ENCODE measurements around the gene CFAP54. TPM values are rescaled to one million over a fixed set of nuclear protein-coding genes. Genes with fewer than 3 reads are reported as not detected.

CFAP54 gene
- total and polyA plus RNA-seq, 2 of the 4 experiments (the other 2 are of a cell fraction) = 0.18 to 0.41 TPM

- Histone ChIP-seq H3K27ac (ENCODE audit: insufficient read depth, low read length) (peak overlapping the region; percentile 56; the same call in 1 of the 2 replicates), H3K18ac (ENCODE audit: low read depth, low read length) (peak overlapping the region; percentile 19; the same call in 1 of the 2 replicates), H3K79me1 (ENCODE audit: low read depth in 1 of 2, low read length in 2 of 2) (no peaks in the 10 kb centered on the region), H2BK5ac (ENCODE audit: low read depth, low read length, poor library complexity, severe bottlenecking) (peak overlapping the region; percentile 7), H3K27me3 (ENCODE audit: control insufficient read depth, insufficient read depth, low read length) (no peaks in the 10 kb centered on the region), H3K4me2 (ENCODE audit: low read depth, low read length) (no peak overlapping the region), H3K4me3 (ENCODE audit: insufficient read depth, low read depth, low read length) (no peak overlapping the region), H2BK15ac (ENCODE audit: low read depth, low read length) (peak overlapping the region; percentile 74; the same call in 2 of the 3 replicates), H2AK9ac (replicated peaks; ENCODE audit: low read depth, low read length, poor library complexity) (peak overlapping the region; percentile 10), H3K4me1 (ENCODE audit: control insufficient read depth, insufficient read depth, low read length) (peaks cover 11% of the 10 kb centered on the region), H3K9me3 (ENCODE audit: control insufficient read depth, insufficient read depth, low read length) (no peaks in the 10 kb centered on the region), H3K9me1 (ENCODE audit: insufficient read depth, low read length) (peaks cover 12% of the 10 kb centered on the region), H3K36me3 (ENCODE audit: control insufficient read depth, insufficient read depth, low read length) (no peaks in the 10 kb centered on the region), H2BK20ac (ENCODE audit: low read depth, low read length) (peak overlapping the region; percentile 5), H3K4ac (ENCODE audit: low read depth, low read length) (peak overlapping the region; percentile 65), H2AK5ac (ENCODE audit: low read depth, low read length) (peak overlapping the region; percentile 48), H4K8ac (ENCODE audit: low read depth in 2 of 2, low read length in 2 of 2) (peak overlapping the region in 1 of 2 experiments; percentile 27; a peak in 1 of 4 replicates), H4K91ac (ENCODE audit: insufficient read depth, low read depth, low read length) (peak overlapping the region; percentile 53; the same call in 1 of the 2 replicates), H3K14ac (replicated peaks; ENCODE audit: low read depth, low read length) (peak overlapping the region; percentile 38), H2AFZ (replicated peaks; ENCODE audit: low read length, poor library complexity) (peak overlapping the region; percentile 54), H4K20me1 (ENCODE audit: insufficient read depth, low read length) (no peaks in the 10 kb centered on the region), H3K23ac (ENCODE audit: low read depth, low read length) (peak overlapping the region; percentile 6; the same call in 1 of the 2 replicates), H3K56ac (ENCODE audit: extremely low read depth, insufficient read depth, low read length) (no peak overlapping the region), H3K9ac (ENCODE audit: low read depth, low read length) (peak overlapping the region; percentile 52; the same call in 1 of the 2 replicates), H2BK120ac (ENCODE audit: low read depth, low read length) (peak overlapping the region; percentile 43), H4K5ac (ENCODE audit: low read depth, low read length) (no peak overlapping the region; the same call in 1 of the 2 replicates)
- CTCF ChIA-PET = no interaction called here
- BruUV-seq (replicated peaks) = no TSS peak
- dilution Hi-C loops (cut with HindIII; ENCODE audit: low sequenced_read_pairs, unreplicated experiment) (no loop called here), in situ Hi-C loops (cut with MboI; ENCODE audit: low sequenced_read_pairs) (no loop called here), intact Hi-C loops (cut with micrococcal nuclease) (no loop called here)
- no peak for DNase-seq
- POLR2A ChIA-PET (ENCODE audit: unreplicated experiment) = no interaction called here
- 83% methylated on average over 1 of the region's 4 CpGs; no CpG with 5 or more reads in 1 of the 2 experiments for WGBS, 2 experiments (ENCODE audit: extremely low coverage in 2 of 2, insufficient read length in 1 of 2)
- TF ChIP-seq CEBPB (IDR thresholded peaks at IDR 0.05; ENCODE audit: low read depth, low read length) (no peak), SMC3 (IDR thresholded peaks at IDR 0.05; ENCODE audit: low read depth, low read length) (no peak), ELK1 (IDR thresholded peaks at IDR 0.05; ENCODE audit: borderline replicate concordance, low read depth, low read length) (no peak), CHD1 (IDR thresholded peaks at IDR 0.05; ENCODE audit: low read depth, low read length) (no peak), RCOR1 (IDR thresholded peaks at IDR 0.05; ENCODE audit: insufficient replicate concordance, low read length) (no peak), NFE2L2 (IDR thresholded peaks at IDR 0.05; ENCODE audit: low read depth, low read length) (no peak), CTCF (conservative IDR thresholded peaks at IDR 0.05; ENCODE audit: low read depth, low read length) (no peak)
- ATAC-seq (ENCODE audit: low read depth) = peak; percentile 4; the same call in 1 of the 2 replicates
Measured at GRCh38 chr12:96879301-96879700, 389.9 kb downstream of the CFAP54 start.

Data from IMR-90 (cell line).